ENCODE results near the gene ARHGEF2. TPM values are rescaled to one million over a fixed set of nuclear protein-coding genes. Genes with fewer than 3 reads are reported as not detected.

ARHGEF2 gene
- total and polyA plus RNA-seq, 10 of the 15 experiments (the other 5 are each of a cell fraction or from before 2014, with no cell fraction given): 8.1 to 113 (median 69.9) TPM

GRCh38 chr1:155934097-155934935, 44.0 kb downstream of the ARHGEF2 start, which contains the start of gene KHDC4 (continued):
- TF ChIP-seq NFIC (IDR thresholded peaks at IDR 0.05; ENCODE audit: low read depth, low read length) (no peak), TCF12 (IDR thresholded peaks at IDR 0.05; ENCODE audit: low read depth, low read length) (peak; percentile 72; the same call in 1 of the 2 replicates), MAX (IDR thresholded peaks at IDR 0.05; ENCODE audit: low read depth, low read length) (no peak; the same call in 1 of the 2 replicates), CHD1 (IDR thresholded peaks at IDR 0.05; ENCODE audit: low read depth, low read length) (no peak), BCL3 (IDR thresholded peaks at IDR 0.05; ENCODE audit: borderline replicate concordance, insufficient read depth, low read depth, low read length, poor library complexity, severe bottlenecking) (no peak), BMI1 (IDR thresholded peaks at IDR 0.05; ENCODE audit: borderline replicate concordance) (no peak), JUND (IDR thresholded peaks at IDR 0.05; ENCODE audit: low read depth, low read length) (no peak), IKZF2 (IDR thresholded peaks at IDR 0.05) (no peak), SRF (IDR thresholded peaks at IDR 0.05; ENCODE audit: low read depth in 2 of 2, low read length in 2 of 2) (0 out of 4 replicates have a peak, but pooled peaks of 1 of the 2 experiments have one; percentile 36), CEBPB (IDR thresholded peaks at IDR 0.05; ENCODE audit: borderline replicate concordance in 1 of 2, low read depth in 2 of 2, low read length in 2 of 2) (no peak), ZNF592 (IDR thresholded peaks at IDR 0.05) (no peak), POLR2AphosphoS5 (IDR thresholded peaks at IDR 0.05; ENCODE audit: low read length) (peak; percentile 99), SIX5 (IDR thresholded peaks at IDR 0.05; ENCODE audit: low read depth, low read length, severe bottlenecking) (peak; percentile 71), WRNIP1 (IDR thresholded peaks at IDR 0.05; ENCODE audit: borderline replicate concordance, low read depth, low read length) (no peak), RUNX3 (IDR thresholded peaks at IDR 0.05; ENCODE audit: low read length) (peak; percentile 31; the same call in 1 of the 2 replicates), EGR1 (IDR thresholded peaks at IDR 0.05; ENCODE audit: borderline replicate concordance in 1 of 2, low read depth in 2 of 2, low read length in 2 of 2) (peak in 1 of 2 experiments; percentile 67; a peak in 1 of 3 replicates), ZBED1 (IDR thresholded peaks at IDR 0.05; ENCODE audit: borderline replicate concordance) (0 out of 2 replicates have a peak, but pooled peaks have one; percentile 21), SREBF2 (IDR thresholded peaks at IDR 0.05; ENCODE audit: low read length) (peak; percentile 62; the same call in 1 of the 2 replicates), GATAD2B (conservative IDR thresholded peaks at IDR 0.05; ENCODE audit: low read depth) (no peak), SUZ12 (IDR thresholded peaks at IDR 0.05; ENCODE audit: unreplicated experiment) (no peak), BRCA1 (IDR thresholded peaks at IDR 0.05; ENCODE audit: low read depth, low read length) (no peak)
- TF ChIP-seq, protein P1, sequence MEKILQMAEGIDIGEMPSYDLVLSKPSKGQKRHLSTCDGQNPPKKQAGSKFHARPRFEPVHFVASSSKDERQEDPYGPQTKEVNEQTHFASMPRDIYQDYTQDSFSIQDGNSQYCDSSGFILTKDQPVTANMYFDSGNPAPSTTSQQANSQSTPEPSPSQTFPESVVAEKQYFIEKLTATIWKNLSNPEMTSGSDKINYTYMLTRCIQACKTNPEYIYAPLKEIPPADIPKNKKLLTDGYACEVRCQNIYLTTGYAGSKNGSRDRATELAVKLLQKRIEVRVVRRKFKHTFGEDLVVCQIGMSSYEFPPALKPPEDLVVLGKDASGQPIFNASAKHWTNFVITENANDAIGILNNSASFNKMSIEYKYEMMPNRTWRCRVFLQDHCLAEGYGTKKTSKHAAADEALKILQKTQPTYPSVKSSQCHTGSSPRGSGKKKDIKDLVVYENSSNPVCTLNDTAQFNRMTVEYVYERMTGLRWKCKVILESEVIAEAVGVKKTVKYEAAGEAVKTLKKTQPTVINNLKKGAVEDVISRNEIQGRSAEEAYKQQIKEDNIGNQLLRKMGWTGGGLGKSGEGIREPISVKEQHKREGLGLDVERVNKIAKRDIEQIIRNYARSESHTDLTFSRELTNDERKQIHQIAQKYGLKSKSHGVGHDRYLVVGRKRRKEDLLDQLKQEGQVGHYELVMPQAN (conservative IDR thresholded peaks at IDR 0.05): peak; percentile 80

All from GM12878 (cell line).